KOPT-K1 (cell line): Measurements from ENCODE around the gene STK17A.
"Not testable (repeated sequence)": the region's sequence is repeated elsewhere in the genome, so short reads cannot be mapped to it uniquely, and the experiment has no call there.

Experiments used
- H3K27ac ChIP-seq: fragments of 200-600 bp; sonication (generic); 2 replicates; pipeline ENCODE4 v1.5.1; 2016; ENCODE audit warnings: antibody characterized with exemption, mild to moderate bottlenecking, low read depth, low read length; ENCODE audit not compliant: poor library complexity, severe bottlenecking
- H3K36me3 ChIP-seq: fragments of 200-600 bp; sonication (generic); 2 replicates; pipeline ENCODE4 v1.5.1; 2017; ENCODE audit warnings: antibody characterized with exemption, mild to moderate bottlenecking, low read length, moderate library complexity; ENCODE audit not compliant: insufficient read depth
- H3K9me3 ChIP-seq: fragments of 200-600 bp; sonication (generic); 2 replicates; pipeline ENCODE4 v1.5.1; 2017; ENCODE audit warnings: antibody characterized with exemption, low read length, mild to moderate bottlenecking; ENCODE audit not compliant: insufficient read depth, poor library complexity, severe bottlenecking

STK17A gene

GRCh38 chr7:43602256-43602655 lies 19.3 kb downstream of the STK17A start:
- no peak overlapping the region for H3K27ac ChIP-seq
- H3K9me3 ChIP-seq = no peaks in the 10 kb centered on the region
- H3K36me3 ChIP-seq = peaks cover 91% of the 10 kb centered on the region

- Histone ChIP-seq H3K36me3 (peaks cover 91% of the 10 kb centered on the region), H3K9me3 (no peaks in the 10 kb centered on the region), H3K27ac (no peak overlapping the region)
Observed at GRCh38 chr7:43604251-43604650, 21.3 kb downstream of the STK17A start.

DNA sequence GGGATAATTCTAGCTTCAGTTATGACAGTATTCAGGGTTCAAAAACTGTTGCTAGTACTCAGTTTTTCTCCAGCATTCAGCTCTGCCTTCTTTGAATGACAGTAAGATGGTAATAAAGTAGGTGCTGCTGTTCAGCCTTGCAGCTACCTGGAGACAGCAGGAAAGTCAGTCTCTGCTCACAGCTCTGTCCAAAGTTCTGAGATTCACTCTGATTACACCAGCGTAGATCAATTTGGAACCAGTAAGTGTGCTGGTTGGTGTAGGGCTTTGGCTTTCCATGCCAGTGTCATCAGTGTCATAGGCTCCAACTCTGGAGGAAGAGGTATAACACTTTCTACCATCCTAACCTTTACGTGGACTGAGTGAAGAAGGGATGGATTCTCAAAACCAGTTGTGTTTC lies 26.2 kb downstream of the STK17A start:
- peaks cover 98% of the 10 kb centered on the region for H3K36me3 ChIP-seq
- H3K27ac ChIP-seq = no peak overlapping the region
- no peaks in the 10 kb centered on the region for H3K9me3 ChIP-seq

DNA sequence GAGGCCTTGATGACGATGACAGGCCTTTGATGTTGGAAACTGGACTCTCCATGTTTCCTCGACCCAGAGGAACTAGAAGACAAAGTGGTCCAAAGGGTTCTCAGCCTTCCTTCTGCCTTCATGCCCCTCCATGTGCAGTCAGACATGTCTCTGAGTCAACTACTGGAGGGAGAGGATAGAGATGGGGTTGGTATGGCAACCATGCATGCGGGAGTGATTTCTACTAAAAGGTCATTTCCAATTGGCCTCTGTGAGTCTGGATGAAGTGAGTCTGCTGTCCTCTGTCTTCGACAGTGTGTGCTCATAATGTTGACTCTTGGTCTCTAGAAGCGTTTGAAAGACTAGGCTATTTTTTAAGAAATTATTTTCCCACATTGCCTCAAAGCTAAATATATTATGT lies 29.2 kb downstream of the STK17A start:
- peaks cover 100% of the 10 kb centered on the region for H3K36me3 ChIP-seq
- H3K27ac ChIP-seq = no peak overlapping the region
- H3K9me3 ChIP-seq = no peaks in the 10 kb centered on the region

DNA sequence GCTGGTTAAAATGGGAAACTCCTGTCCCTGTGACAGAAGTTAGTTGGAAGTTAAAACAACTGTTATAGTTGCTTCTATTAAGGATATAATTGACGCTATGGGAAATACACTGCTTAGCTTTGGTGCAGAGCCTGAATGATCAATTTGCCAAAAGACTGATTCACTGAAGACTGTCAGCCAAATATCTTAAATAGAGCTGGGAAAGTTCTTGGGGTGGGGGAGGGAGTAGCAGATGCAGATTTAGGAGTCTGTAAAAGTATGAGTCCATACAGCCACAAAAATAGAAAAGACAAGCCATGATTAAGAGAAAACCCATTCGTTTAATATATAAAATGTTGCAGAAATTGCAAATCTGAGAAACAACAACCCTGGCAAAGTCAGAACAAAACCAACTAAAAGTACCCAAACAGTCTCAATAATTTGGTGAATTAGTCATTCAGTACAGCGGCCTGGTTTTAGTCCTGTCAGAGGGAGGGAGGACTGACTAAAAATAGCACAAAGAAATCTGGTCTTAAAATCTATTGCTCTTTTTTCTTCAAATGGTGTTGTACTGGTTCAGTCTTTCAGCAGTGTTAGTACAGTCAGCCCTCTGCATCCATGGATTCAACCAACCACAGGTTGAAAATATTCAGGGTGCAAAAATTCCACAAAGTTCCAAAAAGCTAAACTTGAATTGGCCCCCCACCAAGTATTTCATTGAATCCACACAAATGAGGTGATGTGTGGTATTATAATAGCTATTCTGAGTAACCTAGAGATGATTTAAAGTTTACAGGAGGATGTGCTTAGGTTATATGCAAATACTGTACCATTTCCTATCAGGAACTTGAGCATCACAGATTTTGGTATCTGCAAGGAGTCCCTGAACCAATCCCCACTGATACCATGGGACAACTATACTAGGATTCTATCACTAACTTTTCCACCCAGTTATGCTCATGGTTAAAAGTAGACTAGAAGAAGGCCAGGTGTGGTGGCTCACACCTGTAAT lies 30.0 kb downstream of the STK17A start:
- Histone ChIP-seq H3K36me3 (peaks cover 100% of the 10 kb centered on the region), H3K27ac (no peak overlapping the region), H3K9me3 (no peaks in the 10 kb centered on the region)

- peaks cover 99% of the 10 kb centered on the region for H3K36me3 ChIP-seq
- H3K9me3 ChIP-seq = no peaks in the 10 kb centered on the region
- H3K27ac ChIP-seq = no peak overlapping the region
Observed at GRCh38 chr7:43615558-43616145, 32.7 kb downstream of the STK17A start.

GRCh38 chr7:43616977-43617376 lies 34.1 kb downstream of the STK17A start:
- no peak overlapping the region for H3K27ac ChIP-seq
- peaks cover 97% of the 10 kb centered on the region for H3K36me3 ChIP-seq
- H3K9me3 ChIP-seq = no peaks in the 10 kb centered on the region

DNA sequence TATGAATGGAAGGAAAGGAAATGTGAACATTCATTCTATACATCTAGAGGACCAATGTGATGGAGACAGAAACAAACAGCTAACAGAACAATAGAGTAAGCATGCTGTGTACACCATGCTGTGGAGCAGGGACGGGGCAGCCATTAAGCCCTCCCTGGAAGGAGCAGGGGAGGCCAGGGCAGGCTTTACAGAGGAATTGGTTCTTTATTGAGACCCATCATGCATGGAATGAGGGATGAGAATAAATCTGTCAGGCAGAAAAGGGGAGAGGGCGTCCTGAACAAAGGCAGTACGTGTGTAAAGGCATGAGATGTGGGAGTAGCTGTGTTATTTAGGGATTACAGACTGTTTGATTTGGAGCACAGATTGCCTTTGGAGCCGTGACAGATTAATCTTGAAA lies 35.2 kb downstream of the STK17A start:
- H3K27ac ChIP-seq = no peak overlapping the region
- peaks cover 97% of the 10 kb centered on the region for H3K36me3 ChIP-seq
- no peaks in the 10 kb centered on the region for H3K9me3 ChIP-seq

DNA sequence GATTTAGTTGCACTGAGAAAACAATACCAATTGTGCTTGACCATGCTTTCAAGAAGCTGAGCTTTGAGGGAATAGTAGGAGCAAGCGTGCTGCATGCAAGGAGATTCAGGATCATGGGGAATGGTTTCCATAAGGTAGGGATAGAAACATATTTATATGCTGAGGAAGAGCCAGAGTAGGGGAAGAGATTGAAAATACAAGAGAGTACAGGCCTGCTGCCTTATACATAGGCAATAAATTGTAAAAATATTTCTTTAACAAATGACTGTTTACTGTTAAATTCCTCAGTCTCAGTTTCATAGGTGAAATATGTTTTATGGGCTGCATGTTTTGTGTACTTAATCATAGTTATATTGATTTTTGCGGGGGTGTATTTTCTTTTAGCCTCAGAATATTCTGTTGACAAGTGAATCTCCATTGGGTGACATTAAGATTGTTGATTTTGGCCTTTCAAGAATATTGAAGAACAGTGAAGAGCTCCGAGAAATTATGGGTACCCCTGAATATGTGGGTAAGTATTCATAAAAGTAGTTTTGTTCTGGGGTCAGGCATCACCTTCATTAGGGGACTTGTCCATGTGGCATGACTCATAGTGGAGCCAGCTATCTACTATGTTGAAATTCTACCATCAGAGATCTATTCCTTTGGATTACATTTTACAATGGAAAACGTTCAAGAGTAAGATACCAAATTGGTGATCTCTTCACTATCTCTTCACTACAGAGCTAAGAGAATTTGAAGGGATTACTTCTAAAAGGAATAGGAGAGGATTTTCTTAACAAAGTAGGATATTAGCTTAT lies 36.5 kb downstream of the STK17A start:
- peaks cover 97% of the 10 kb centered on the region for H3K36me3 ChIP-seq
- H3K9me3 ChIP-seq = no peaks in the 10 kb centered on the region
- H3K27ac ChIP-seq = no peak overlapping the region

DNA sequence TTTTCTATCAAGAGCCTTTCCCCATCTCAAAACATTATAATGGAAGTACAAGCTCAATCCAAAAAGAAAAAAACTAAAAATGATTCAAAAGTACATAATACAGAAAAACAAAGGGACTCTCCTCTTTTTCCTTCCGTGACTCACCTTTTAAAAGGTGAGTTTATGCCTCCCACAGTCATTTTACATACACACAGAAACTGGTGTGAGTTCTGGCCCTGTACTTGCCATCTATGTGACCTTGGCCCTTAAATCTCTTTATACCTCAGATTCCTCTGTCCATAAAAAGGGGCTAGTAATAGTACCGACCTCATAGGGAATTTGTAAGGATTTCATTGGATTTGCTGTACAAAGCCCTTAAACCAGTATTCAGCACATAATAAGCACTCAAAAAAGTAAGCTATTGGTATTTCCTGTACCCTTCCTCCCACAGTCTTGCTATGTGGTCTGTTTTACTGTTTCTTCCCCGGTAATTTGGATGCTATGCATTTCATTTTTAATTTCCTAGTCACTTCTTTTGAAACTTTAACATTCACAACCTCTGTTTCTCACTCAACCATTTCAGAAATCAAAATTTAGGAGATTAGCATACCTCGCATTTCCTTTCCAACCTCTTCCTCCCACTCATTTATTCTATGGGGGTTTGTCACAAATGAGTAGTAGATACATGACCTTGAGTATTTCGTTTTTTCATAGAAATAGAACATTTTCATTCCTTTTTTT lies 39.0 kb downstream of the STK17A start:
- Histone ChIP-seq H3K9me3 (no peaks in the 10 kb centered on the region), H3K36me3 (peaks cover 97% of the 10 kb centered on the region), H3K27ac (no peak overlapping the region)

DNA sequence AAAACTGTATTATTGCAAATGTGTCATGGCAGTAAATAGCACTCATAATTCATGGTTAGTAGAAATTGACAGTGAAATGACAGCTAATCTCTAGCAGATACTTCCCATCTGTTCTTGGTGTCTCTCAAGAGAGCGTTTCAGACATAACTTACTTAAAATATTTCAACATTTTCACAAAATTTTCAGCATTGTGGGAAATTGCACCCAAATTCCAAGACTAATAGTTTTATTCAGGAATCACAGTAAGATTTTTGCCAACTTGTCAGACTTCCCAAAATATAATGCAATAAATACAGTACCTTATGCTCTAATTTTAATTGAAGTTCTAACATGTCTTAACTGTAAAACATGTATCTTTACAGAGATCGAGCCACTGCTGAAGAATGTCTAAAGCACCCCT lies 41.2 kb downstream of the STK17A start:
- H3K9me3 ChIP-seq = no peaks in the 10 kb centered on the region
- H3K27ac ChIP-seq = no peak overlapping the region
- H3K36me3 ChIP-seq = peaks cover 97% of the 10 kb centered on the region

GRCh38 chr7:43625453-43625852 lies 42.5 kb downstream of the STK17A start:
- Histone ChIP-seq H3K36me3 (peaks cover 97% of the 10 kb centered on the region), H3K9me3 (no peaks in the 10 kb centered on the region), H3K27ac (no peak overlapping the region)

DNA sequence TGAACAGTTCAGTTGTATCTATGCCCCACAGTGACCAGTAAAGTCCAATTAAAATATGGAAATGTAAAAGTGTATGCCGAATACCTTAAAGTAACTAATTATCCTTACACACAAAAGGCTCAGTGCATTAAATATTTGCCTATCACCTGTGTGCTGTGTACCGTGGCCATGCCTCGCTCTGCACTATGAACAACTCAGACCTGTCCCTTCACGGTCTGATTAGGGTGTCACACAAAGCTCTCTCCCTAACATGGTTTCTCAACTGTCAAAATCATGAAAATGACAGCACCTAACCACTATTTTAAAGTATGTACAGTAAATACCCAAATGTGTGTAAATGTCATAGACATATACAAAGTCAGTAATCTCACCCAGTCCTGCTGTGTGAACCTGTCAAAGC lies 43.1 kb downstream of the STK17A start:
- Histone ChIP-seq H3K9me3 (no peaks in the 10 kb centered on the region), H3K36me3 (peaks cover 98% of the 10 kb centered on the region), H3K27ac (no peak overlapping the region)

DNA sequence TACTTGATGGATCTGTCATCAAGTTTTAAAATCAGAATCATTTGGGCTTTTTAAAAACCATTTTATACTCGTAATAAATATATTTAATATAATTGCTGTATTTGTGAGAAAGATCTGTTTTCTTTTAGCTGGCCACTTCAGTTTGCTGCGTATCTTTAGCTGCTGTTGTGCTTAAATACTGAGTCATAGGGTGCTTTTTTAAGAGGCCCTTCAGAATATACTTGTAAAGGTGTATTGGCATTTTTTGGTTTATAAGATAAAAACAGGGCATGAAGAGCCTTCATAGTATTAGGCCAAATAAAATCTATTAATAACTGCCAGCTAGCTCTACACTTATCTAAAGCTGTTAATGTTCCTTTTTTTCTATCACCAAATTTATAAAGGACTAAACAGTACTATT lies 43.8 kb downstream of the STK17A start:
- Histone ChIP-seq H3K36me3 (peaks cover 98% of the 10 kb centered on the region), H3K27ac (no peak overlapping the region), H3K9me3 (no peaks in the 10 kb centered on the region)

DNA sequence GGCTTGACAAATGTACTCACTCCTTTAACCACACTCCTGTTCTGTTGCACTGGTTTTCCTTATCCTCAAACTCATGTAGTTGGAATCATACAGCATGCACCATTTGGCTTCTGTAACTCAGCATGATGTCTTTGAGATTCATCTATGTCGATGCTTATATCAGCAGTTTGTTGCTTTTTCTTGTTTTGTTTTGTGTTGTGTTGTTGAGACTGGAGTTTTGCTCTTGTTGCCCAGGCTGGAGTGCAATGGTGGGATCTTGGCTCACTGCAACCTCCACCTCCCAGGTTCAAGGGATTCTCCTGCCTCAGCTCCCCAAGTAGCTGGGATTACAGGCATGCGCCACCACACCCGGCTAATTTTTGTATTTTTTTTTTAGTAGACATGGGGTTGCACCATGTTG lies 44.9 kb downstream of the STK17A start:
- H3K27ac ChIP-seq, H3K9me3 ChIP-seq: not testable (repeated sequence)
- H3K36me3 ChIP-seq = peaks cover 98% of the 10 kb centered on the region
